ENCODE results near the gene ZDHHC19. TPM values are rescaled to one million over a fixed set of nuclear protein-coding genes. Genes with fewer than 3 reads are reported as not detected.

The ZDHHC19 gene
- total and polyA plus RNA-seq, 2 donors, result 0.19 to 0.68 TPM

DNA sequence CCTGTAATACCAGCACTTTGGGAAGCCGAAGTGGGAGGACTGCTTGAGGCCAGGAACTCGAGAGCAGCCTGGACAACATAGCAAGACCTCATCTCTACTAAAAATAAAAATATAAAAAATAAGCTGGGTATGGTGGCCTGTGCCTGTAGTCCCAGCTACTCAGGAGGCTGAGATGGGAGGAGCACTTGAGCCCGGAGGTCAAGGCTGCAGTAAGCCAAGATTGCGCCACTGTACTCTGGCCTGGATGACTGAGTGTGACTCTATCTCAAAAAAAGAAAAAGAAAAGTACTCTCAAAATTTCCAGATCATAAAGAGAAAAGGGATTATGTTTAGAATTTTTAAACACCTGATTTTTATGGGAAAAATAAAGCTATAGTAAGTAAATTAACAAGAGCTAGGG, 29.2 kb upstream of the ZDHHC19 start:
- no peak overlapping the region for H3K4me3 ChIP-seq (ENCODE audit: low read length in 2 of 2)
- WGBS, result 98% methylated on average over 4 of the region's 4 CpGs
- H3K27ac ChIP-seq (ENCODE audit: low read depth in 1 of 2, low read length in 1 of 2), result no peak overlapping the region
- DNase-seq (ENCODE audit: low read depth in 6 of 9, low spot score in 9 of 9), result no peak
- H3K36me3 ChIP-seq (ENCODE audit: control insufficient read depth in 2 of 2, insufficient read depth in 2 of 2, low read length in 1 of 2), result peaks cover 38 to 51% of the 10 kb centered on the region in 2 donors
- no peaks in the 10 kb centered on the region for H3K9me3 ChIP-seq (ENCODE audit: control insufficient read depth in 2 of 2, insufficient read depth in 1 of 2, low read length in 1 of 2)
- H3K27me3 ChIP-seq (ENCODE audit: control insufficient read depth in 2 of 2, insufficient read depth in 1 of 2, low read length in 1 of 2), result no peaks in the 10 kb centered on the region
- peaks cover 5 to 9% of the 10 kb centered on the region in 2 donors for H3K4me1 ChIP-seq (ENCODE audit: control insufficient read depth in 2 of 2, insufficient read depth in 2 of 2, low read length in 2 of 2)

DNA sequence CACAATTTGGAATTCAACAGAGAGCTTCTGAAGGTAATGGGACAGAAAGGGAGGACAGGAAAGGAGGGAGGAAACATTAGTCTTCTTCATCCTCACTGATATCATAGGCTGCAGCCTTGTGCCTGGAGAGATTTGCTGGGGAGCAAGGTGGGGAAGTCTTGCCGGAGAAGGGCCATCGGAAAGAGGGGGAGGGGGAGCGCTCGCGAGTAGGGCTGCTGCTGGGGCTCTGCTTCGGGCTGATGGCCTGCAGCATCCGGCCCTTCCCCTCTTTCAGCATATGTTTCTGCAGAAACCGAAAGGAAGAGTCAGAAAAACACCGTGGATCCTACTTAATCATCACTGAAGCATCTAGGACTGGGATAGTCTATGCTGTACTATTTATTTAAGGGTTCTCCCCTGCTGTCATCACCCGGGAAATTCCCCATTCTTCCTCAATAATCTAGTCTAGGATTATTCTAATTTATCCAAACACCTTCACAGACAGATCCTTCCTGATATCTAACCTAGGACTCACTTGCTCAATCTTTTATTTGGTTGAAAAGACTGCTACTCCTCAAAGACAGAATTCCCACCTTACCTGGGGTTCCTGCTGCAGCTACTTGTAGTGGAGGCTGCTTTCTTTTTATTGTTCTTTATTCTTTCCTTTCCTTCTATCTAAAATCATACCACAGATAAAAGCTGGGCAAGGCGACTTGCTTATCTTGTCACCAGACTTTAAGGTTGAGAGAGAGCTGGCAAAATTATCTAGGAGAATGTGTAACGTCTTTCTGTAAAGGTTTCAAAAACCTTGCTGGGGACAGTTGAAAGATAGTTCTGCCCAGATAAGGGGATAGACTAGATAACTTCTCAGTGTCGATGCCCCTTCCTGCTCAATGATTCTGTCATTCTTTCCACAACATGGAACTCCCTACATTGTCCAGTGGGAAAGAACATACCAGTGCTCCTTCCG, 27.7 kb upstream of the ZDHHC19 start:
- H3K4me3 ChIP-seq (ENCODE audit: low read length in 2 of 2), result no peak overlapping the region
- no peaks in the 10 kb centered on the region for H3K27me3 ChIP-seq (ENCODE audit: control insufficient read depth in 2 of 2, insufficient read depth in 1 of 2, low read length in 1 of 2)
- 96% methylated on average over 14 of the region's 14 CpGs for WGBS
- H3K4me1 ChIP-seq (ENCODE audit: control insufficient read depth in 2 of 2, insufficient read depth in 2 of 2, low read length in 2 of 2), result peaks cover 5 to 9% of the 10 kb centered on the region in 2 donors
- H3K36me3 ChIP-seq (ENCODE audit: control insufficient read depth in 2 of 2, insufficient read depth in 2 of 2, low read length in 1 of 2), result peaks cover 35 to 48% of the 10 kb centered on the region in 2 donors
- H3K27ac ChIP-seq (ENCODE audit: low read depth in 1 of 2, low read length in 1 of 2), result no peak overlapping the region
- no peak for DNase-seq (ENCODE audit: low read depth in 6 of 9, low spot score in 9 of 9)
- no peaks in the 10 kb centered on the region for H3K9me3 ChIP-seq (ENCODE audit: control insufficient read depth in 2 of 2, insufficient read depth in 1 of 2, low read length in 1 of 2)

DNA sequence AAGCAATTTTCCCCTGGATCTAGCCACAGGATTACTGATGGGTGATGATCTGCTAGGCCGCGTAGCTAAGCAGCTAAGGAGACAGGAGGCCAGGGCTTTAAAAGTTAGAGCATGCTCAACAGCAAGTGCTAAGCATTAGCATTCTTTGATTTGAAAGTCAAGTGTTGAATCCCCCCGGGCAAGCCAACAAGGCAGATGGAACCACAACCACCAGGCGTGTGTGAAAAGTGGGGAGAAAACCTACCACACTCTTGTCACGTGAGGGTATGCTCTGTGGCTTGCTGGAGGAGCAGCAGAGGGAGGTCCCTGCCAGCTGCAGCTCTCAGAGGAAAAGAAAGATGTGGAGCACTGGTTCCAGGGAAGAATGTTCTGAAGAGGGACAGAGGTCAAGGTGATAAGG, 26.0 kb upstream of the ZDHHC19 start:
- Histone ChIP-seq H3K36me3 (ENCODE audit: control insufficient read depth in 2 of 2, insufficient read depth in 2 of 2, low read length in 1 of 2) (peaks cover 29 to 43% of the 10 kb centered on the region in 2 donors), H3K4me3 (ENCODE audit: low read length in 2 of 2) (no peak overlapping the region), H3K27ac (ENCODE audit: low read depth in 1 of 2, low read length in 1 of 2) (no peak overlapping the region), H3K4me1 (ENCODE audit: control insufficient read depth in 2 of 2, insufficient read depth in 2 of 2, low read length in 2 of 2) (peaks cover 5 to 9% of the 10 kb centered on the region in 2 donors), H3K9me3 (ENCODE audit: control insufficient read depth in 2 of 2, insufficient read depth in 1 of 2, low read length in 1 of 2) (no peaks in the 10 kb centered on the region), H3K27me3 (ENCODE audit: control insufficient read depth in 2 of 2, insufficient read depth in 1 of 2, low read length in 1 of 2) (no peaks in the 10 kb centered on the region)
- 52% methylated on average over 5 of the region's 5 CpGs for WGBS
- DNase-seq (ENCODE audit: low read depth in 6 of 9, low spot score in 9 of 9), result peak in 8 of 9 donors; percentile 20 to 68 (median 42)

DNA sequence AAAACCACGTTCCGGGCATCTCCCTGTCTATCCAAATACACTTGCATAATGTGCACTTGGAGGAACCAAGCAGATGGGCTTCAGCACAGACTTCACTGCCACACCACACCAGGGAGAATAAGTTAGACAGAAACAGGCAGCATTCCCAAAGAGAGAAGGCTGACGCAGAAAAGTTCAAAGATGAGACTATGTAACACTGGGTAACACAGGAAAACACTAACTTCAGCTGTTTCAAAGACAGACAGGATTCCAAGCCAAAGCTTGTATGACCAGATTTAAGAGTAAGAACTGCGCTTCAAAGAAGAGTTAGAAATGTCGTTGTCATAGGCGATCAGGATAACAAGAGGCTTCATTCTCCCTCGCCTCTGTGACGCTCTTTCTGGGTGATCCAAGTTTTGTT, 25.0 kb upstream of the ZDHHC19 start:
- Histone ChIP-seq H3K4me3 (ENCODE audit: low read length in 2 of 2) (no peak overlapping the region), H3K27me3 (ENCODE audit: control insufficient read depth in 2 of 2, insufficient read depth in 1 of 2, low read length in 1 of 2) (no peaks in the 10 kb centered on the region), H3K4me1 (ENCODE audit: control insufficient read depth in 2 of 2, insufficient read depth in 2 of 2, low read length in 2 of 2) (peaks cover 5 to 9% of the 10 kb centered on the region in 2 donors), H3K27ac (ENCODE audit: low read depth in 1 of 2, low read length in 1 of 2) (no peak overlapping the region), H3K36me3 (ENCODE audit: control insufficient read depth in 2 of 2, insufficient read depth in 2 of 2, low read length in 1 of 2) (peaks cover 22 to 33% of the 10 kb centered on the region in 2 donors), H3K9me3 (ENCODE audit: control insufficient read depth in 2 of 2, insufficient read depth in 1 of 2, low read length in 1 of 2) (no peaks in the 10 kb centered on the region)
- 95% methylated on average over 8 of the region's 8 CpGs for WGBS
- DNase-seq (ENCODE audit: low read depth in 6 of 9, low spot score in 9 of 9), result no peak

DNA sequence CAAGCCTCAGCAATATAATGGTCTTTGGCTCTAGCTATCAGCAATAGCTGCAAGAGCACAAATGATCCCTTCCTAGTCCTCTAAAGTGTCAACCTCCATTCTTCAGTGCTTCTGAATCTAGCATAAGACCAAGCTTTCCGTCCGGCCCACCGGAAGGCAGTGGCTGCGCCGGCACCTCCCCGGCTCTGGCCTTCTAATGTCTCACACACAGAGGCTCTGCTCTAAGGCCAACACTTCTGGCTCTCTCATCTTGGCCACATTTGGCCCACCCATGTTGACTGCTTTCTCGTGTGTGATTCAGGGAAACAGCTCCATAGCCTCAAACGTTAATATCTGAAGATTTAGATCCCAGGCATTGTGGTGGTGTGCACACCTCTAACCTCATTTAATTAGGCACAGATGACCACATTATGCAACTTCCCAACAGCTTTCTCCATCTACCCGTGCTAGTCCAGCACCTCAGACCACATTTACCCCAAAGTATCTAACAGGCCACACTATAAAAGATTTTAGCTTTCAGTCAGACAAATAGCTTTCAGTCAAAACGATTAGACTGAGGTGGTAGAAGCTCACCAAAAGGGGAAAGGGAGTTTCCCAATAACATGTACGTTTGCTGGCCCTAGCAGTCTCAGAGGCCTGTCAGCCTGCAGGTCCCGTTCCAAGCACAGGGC, 24.4 kb upstream of the ZDHHC19 start:
- no peak overlapping the region for H3K4me3 ChIP-seq (ENCODE audit: low read length in 2 of 2)
- H3K36me3 ChIP-seq (ENCODE audit: control insufficient read depth in 2 of 2, insufficient read depth in 2 of 2, low read length in 1 of 2), result peaks cover 20 to 29% of the 10 kb centered on the region in 2 donors
- H3K4me1 ChIP-seq (ENCODE audit: control insufficient read depth in 2 of 2, insufficient read depth in 2 of 2, low read length in 2 of 2), result peaks cover 5 to 9% of the 10 kb centered on the region in 2 donors
- DNase-seq (ENCODE audit: low read depth in 6 of 9, low spot score in 9 of 9), result no peak
- no peaks in the 10 kb centered on the region for H3K27me3 ChIP-seq (ENCODE audit: control insufficient read depth in 2 of 2, insufficient read depth in 1 of 2, low read length in 1 of 2)
- no peaks in the 10 kb centered on the region for H3K9me3 ChIP-seq (ENCODE audit: control insufficient read depth in 2 of 2, insufficient read depth in 1 of 2, low read length in 1 of 2)
- H3K27ac ChIP-seq (ENCODE audit: low read depth in 1 of 2, low read length in 1 of 2), result no peak overlapping the region
- 94% methylated on average over 12 of the region's 12 CpGs for WGBS

DNA sequence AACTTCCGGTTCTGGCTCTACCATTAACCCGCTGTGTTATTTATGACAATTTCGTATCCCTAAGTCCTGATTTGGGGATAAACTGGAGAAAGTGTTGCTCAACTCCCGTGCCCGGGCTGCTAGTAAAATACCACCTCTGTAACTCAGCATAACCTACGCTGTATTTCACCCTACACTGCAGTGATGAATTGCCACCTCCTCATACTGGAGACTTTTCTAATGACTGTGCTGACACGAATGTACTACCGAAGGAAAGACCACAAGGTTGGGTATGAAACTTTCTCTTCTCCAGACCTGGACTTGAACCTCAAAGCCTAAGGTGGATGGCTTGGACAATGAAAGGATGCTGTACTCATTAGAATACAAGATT, 21.7 kb upstream of the ZDHHC19 start:
- no peaks in the 10 kb centered on the region for H3K9me3 ChIP-seq (ENCODE audit: control insufficient read depth in 2 of 2, insufficient read depth in 1 of 2, low read length in 1 of 2)
- WGBS, result 91% methylated on average over 8 of the region's 8 CpGs
- DNase-seq (ENCODE audit: low read depth in 6 of 9, low spot score in 9 of 9), result no peak
- H3K4me3 ChIP-seq (ENCODE audit: low read length in 2 of 2), result no peak overlapping the region
- peaks cover 5 to 8% of the 10 kb centered on the region in 2 donors for H3K36me3 ChIP-seq (ENCODE audit: control insufficient read depth in 2 of 2, insufficient read depth in 2 of 2, low read length in 1 of 2)
- H3K27me3 ChIP-seq (ENCODE audit: control insufficient read depth in 2 of 2, insufficient read depth in 1 of 2, low read length in 1 of 2), result no peaks in the 10 kb centered on the region
- peaks cover 5 to 9% of the 10 kb centered on the region in 2 donors for H3K4me1 ChIP-seq (ENCODE audit: control insufficient read depth in 2 of 2, insufficient read depth in 2 of 2, low read length in 2 of 2)
- H3K27ac ChIP-seq (ENCODE audit: low read depth in 1 of 2, low read length in 1 of 2), result no peak overlapping the region

DNA sequence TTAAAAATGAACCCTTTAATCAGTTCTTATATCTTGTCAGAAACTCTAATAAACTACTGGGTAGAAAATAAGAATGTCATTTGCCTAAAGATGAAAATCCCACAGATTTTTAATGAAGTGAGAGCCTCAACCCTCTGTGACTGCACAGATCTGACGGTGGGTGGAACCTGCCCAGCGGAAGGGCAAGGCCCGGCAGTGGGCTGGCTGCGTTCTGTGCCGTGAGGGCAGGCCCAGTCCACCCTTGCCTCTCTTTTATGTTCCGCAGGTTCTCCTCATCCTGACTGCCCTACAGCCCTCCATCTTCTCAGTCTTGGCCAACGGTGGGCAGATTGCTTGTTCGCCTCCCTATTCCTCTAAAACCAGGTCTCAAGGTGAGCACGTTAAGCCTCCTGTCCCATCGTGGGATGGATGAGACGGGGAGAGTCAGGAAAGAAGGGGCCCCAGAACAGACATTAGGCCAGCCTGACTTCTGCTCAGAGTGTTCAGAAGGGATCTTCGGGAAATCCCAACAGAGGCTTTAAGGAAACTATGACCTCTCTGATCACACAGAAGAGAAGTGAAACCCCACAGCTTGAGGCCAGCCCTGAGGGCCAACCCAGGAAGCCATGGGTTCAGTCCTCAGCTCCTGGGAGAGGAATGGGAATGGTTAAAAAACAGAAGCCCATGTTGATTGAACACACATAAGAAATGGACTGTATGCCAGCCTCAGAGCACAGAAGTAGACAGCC, 21.1 kb upstream of the ZDHHC19 start:
- Histone ChIP-seq H3K27me3 (ENCODE audit: control insufficient read depth in 2 of 2, insufficient read depth in 1 of 2, low read length in 1 of 2) (no peaks in the 10 kb centered on the region), H3K4me1 (ENCODE audit: control insufficient read depth in 2 of 2, insufficient read depth in 2 of 2, low read length in 2 of 2) (peaks cover 5 to 7% of the 10 kb centered on the region in 2 donors), H3K36me3 (ENCODE audit: control insufficient read depth in 2 of 2, insufficient read depth in 2 of 2, low read length in 1 of 2) (peaks cover 0 to 2% of the 10 kb centered on the region in 2 donors), H3K4me3 (ENCODE audit: low read length in 2 of 2) (no peak overlapping the region), H3K9me3 (ENCODE audit: control insufficient read depth in 2 of 2, insufficient read depth in 1 of 2, low read length in 1 of 2) (no peaks in the 10 kb centered on the region), H3K27ac (ENCODE audit: low read depth in 1 of 2, low read length in 1 of 2) (no peak overlapping the region)
- DNase-seq (ENCODE audit: low read depth in 6 of 9, low spot score in 9 of 9), result peak in 1 of 9 donors; percentile 15
- WGBS, result 97% methylated on average over 12 of the region's 12 CpGs

DNA sequence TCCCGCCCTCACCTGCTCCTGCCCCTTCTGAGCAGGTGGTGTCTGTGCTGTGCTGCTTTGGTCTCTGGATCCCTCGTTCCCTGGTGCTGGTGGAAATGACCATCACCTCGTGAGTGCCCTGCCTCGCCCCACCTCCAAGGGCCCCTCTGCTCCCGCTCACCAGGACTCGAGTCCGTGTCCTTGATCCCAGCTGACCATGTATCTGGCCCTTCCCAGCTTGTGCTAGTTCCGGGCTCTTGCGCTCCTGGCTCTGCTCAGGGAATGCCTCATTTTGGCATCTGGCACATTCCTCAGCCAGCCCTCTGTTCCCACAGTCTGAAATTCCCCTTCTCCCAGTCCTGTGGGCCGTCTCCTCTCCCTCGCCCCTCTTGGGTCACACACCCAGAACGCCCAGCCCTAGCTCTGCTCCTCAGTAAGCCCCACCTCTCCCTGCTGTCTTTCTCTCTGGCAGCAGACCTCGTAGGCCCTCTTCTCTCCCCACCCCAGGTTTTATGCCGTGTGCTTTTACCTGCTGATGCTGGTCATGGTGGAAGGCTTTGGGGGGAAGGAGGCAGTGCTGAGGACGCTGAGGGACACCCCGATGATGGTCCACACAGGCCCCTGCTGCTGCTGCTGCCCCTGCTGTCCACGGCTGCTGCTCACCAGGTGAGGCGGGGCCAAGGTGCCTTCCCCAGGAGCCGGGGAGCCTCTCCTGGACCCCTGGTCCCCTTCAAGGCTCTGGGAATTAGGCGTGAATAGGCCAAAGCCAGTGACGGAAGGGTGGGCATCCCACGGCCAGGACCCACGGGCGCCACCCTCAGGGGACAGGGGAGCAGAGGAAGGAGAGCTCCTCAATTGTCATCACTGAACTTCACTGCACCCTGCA, 16.7 kb upstream of the ZDHHC19 start:
- Histone ChIP-seq H3K4me1 (ENCODE audit: control insufficient read depth in 2 of 2, insufficient read depth in 2 of 2, low read length in 2 of 2) (no peaks in the 10 kb centered on the region), H3K27ac (ENCODE audit: low read depth in 1 of 2, low read length in 1 of 2) (no peak overlapping the region), H3K27me3 (ENCODE audit: control insufficient read depth in 2 of 2, insufficient read depth in 1 of 2, low read length in 1 of 2) (no peaks in the 10 kb centered on the region), H3K36me3 (ENCODE audit: control insufficient read depth in 2 of 2, insufficient read depth in 2 of 2, low read length in 1 of 2) (no peaks in the 10 kb centered on the region), H3K9me3 (ENCODE audit: control insufficient read depth in 2 of 2, insufficient read depth in 1 of 2, low read length in 1 of 2) (no peaks in the 10 kb centered on the region), H3K4me3 (ENCODE audit: low read length in 2 of 2) (no peak overlapping the region)
- DNase-seq (ENCODE audit: low read depth in 6 of 9, low spot score in 9 of 9), result no peak
- 82% methylated on average over 24 of the region's 24 CpGs for WGBS

Data from thymus (tissue), 11 donors.